WERI-Rb-1 (cell line): ENCODE data around the gene MUC6.

Source experiments
- DNase-seq: peaks from one replicate; pipeline ENCODE4 v3.0.0-alpha.2; 2020
- H3K27ac ChIP-seq: fragments of 250-450 bp; sonication (Bioruptor Pico); 2 replicates; pipeline ENCODE4 v1.5.1; 2020; ENCODE audit warnings: mild to moderate bottlenecking, moderate library complexity
- H3K27me3 ChIP-seq: fragments of 250-450 bp; sonication (Bioruptor Pico); 2 replicates; pipeline ENCODE4 v1.5.1; 2021; ENCODE audit warnings: mild to moderate bottlenecking, low read depth, moderate library complexity; ENCODE audit not compliant: insufficient read depth, severe bottlenecking
- H3K36me3 ChIP-seq: fragments of 250-450 bp; sonication (Bioruptor Pico); 2 replicates; pipeline ENCODE4 v1.5.1; 2020; ENCODE audit warnings: mild to moderate bottlenecking, moderate library complexity
- H3K4me3 ChIP-seq: 2 replicates; pipeline ENCODE4 v1.5.1; 2011; ENCODE audit warnings: low read depth, mild to moderate bottlenecking, control low read depth, low read length
- H3K9me3 ChIP-seq: fragments of 250-450 bp; sonication (Bioruptor Pico); 2 replicates; pipeline ENCODE4 v1.5.1; 2021; ENCODE audit warnings: mild to moderate bottlenecking, moderate library complexity; ENCODE audit not compliant: severe bottlenecking
- TF ChIP-seq, protein P1 (sequence below): IDR thresholded peaks from 2 replicates; pipeline ENCODE4 v1.5.1; 2011; ENCODE audit warnings: low read depth, mild to moderate bottlenecking, control low read depth, inconsistent platforms, low read length

MUC6 gene

DNA sequence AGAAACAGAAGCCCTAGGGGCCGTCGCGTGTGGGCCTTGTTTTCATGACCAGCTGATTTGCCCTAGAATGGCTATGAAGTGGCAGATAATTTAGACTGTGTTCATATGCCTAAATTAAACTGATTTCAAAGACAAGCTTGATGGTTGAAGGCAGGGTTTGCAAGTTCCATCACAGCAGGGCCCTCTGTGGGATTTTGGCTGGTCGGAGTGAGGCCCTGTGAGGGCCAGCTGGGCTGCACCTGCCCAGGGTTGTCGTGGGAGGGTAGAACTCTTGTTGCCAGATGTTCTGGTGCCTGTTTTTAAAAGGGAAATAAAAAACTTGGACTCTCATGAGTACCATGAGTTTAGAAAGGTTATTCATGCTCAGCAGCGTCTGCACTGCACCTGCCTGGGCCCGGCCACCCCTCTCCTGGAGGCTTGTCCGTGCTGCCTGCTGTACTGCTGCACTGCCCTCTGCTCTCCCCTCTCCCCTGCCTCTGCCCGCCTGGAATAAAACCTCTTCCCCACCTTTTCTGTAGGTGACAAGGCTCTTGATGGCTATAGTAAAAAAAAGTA lies 66.8 kb downstream of the MUC6 start:
- Histone ChIP-seq H3K9me3 (no peaks in the 10 kb centered on the region), H3K27me3 (no peaks in the 10 kb centered on the region), H3K27ac (no peak overlapping the region), H3K4me3 (no peak overlapping the region), H3K36me3 (peaks cover 48% of the 10 kb centered on the region)
- TF ChIP-seq, protein P1, sequence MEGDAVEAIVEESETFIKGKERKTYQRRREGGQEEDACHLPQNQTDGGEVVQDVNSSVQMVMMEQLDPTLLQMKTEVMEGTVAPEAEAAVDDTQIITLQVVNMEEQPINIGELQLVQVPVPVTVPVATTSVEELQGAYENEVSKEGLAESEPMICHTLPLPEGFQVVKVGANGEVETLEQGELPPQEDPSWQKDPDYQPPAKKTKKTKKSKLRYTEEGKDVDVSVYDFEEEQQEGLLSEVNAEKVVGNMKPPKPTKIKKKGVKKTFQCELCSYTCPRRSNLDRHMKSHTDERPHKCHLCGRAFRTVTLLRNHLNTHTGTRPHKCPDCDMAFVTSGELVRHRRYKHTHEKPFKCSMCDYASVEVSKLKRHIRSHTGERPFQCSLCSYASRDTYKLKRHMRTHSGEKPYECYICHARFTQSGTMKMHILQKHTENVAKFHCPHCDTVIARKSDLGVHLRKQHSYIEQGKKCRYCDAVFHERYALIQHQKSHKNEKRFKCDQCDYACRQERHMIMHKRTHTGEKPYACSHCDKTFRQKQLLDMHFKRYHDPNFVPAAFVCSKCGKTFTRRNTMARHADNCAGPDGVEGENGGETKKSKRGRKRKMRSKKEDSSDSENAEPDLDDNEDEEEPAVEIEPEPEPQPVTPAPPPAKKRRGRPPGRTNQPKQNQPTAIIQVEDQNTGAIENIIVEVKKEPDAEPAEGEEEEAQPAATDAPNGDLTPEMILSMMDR, result no peak
- DNase-seq, result no peak

DNA sequence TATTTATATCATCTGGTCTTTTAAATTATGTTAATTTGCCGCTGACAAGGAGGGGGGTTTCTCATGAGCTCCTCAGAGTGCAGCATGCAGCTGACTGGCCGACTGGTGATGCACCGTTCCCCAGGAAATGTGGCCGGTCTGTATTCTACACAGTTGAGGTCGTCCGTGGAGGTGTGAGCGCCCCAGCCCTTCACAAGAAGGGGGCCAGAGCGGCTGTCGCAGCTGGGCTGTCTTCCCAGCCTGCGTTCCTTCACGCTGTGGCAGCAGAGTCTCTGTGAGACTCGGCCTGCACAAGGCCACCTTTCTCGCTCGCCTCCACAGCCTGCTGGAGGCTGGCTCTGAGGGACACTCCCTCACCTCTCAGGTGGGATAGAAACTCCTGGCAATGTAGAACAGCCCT lies 67.7 kb downstream of the MUC6 start:
- Histone ChIP-seq H3K4me3 (no peak overlapping the region), H3K27me3 (no peaks in the 10 kb centered on the region), H3K9me3 (no peaks in the 10 kb centered on the region), H3K36me3 (peaks cover 51% of the 10 kb centered on the region), H3K27ac (no peak overlapping the region)
- TF ChIP-seq, protein P1, result no peak
- DNase-seq, result no peak

DNA sequence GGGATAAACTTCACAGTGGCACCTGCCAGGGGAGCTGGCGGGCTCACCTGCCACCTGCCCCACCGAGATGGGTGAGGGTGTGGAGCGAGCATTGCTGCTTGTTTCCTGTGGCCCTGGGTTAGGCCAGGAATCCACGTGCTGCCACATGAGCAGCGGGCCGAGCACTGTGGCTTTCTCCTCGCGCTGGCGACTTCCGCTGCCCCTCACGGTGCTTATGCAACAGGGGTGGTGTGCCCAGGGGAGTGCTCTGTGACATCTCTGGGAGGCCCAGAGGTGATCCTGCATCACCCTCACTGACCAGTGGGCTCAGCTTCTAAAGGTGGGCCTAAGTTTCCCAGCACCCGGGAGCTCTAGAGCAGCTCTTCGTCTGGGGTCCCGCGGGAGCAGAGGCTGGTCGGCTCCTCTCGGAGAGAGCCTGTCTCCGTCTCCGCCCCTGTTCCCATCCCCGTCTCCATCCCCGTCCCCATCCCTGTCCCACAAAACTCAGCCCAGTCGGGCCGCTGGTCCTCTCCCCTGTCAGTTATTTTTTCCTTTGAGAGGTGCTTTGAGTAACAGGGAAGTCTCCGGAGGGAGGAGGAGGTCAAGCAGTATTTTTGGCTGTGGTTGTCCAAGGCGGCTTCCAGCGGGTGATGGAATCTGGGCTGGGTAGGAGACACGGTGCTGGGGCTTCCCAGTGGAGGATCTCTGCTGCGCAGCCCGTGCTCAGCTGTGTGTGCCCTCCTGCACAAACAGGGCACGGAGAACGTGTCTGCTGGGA lies 68.3 kb downstream of the MUC6 start:
- Histone ChIP-seq H3K9me3 (no peaks in the 10 kb centered on the region), H3K27ac (no peak overlapping the region), H3K27me3 (no peaks in the 10 kb centered on the region), H3K36me3 (peaks cover 51% of the 10 kb centered on the region), H3K4me3 (no peak overlapping the region)
- TF ChIP-seq, protein P1, result no peak
- DNase-seq, result no peak

DNA sequence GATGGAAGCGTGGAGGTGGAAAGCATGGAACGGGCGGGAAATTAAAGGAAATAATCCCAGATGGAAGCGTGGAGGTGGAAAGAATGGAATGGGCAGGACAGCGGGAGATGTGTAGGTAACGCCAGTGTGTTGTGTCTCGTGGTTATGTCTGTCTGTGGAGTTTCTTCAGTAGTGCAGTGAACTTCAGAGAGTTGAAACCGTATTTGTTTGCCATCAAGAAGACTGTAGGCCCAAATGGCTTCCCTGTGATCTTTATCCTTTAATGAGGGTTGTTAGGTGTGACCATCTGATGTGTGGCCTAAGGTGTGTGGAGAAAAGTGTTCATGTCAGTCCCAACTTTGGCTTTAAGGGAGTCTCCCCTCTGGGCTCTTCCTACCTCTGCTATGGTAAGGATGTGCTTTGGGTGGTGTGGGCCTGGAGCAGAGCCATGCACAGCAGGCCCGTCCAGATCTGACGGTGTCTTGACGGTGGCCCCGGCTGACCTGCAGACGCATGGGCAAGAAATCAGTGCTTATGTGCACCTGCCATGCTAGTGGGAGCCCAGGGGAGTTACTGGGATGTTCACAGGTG lies 71.2 kb downstream of the MUC6 start:
- Histone ChIP-seq H3K27ac (no peak overlapping the region), H3K9me3 (no peaks in the 10 kb centered on the region), H3K4me3 (no peak overlapping the region), H3K36me3 (peaks cover 44% of the 10 kb centered on the region), H3K27me3 (no peaks in the 10 kb centered on the region)
- no peak for DNase-seq
- TF ChIP-seq, protein P1, result no peak

DNA sequence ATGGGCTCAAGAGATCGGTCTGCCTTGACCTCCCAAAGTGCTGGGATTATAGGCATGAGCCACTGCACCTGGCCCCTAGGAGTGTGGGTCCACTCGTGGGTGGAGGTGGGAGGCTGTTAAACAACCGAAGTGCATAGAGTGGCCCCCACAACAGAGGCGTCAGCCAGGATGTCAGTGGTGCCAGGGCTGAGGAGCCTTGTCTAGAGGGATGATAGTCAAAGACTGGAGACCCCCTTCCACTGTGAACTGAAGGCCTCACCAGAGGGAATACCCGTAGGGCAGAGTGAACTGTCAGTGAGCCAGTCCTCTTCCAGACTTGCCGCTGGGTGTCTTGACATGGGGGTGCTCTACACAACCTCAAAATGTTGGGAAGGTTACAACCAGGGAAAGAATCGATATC lies 72.7 kb downstream of the MUC6 start:
- Histone ChIP-seq H3K36me3 (peaks cover 45% of the 10 kb centered on the region), H3K27me3 (no peaks in the 10 kb centered on the region), H3K4me3 (no peak overlapping the region), H3K9me3 (no peaks in the 10 kb centered on the region), H3K27ac (no peak overlapping the region)
- TF ChIP-seq, protein P1, result no peak
- DNase-seq, result no peak
